ENCODE measurements around the gene AP1G2.
"Not testable (repeated sequence)": the region's sequence is repeated elsewhere in the genome, so short reads cannot be mapped to it uniquely, and the experiment has no call there.

AP1G2 gene

GRCh38 chr14:23594191-23594590 is 26.6 kb upstream of the AP1G2 start:
- not testable (repeated sequence) for DNase-seq (ENCODE audit: low read depth)

GRCh38 chr14:23590198-23590597 is 22.6 kb upstream of the AP1G2 start:
- no peak for DNase-seq (ENCODE audit: low read depth)

- DNase-seq (ENCODE audit: low read depth): no peak
Measured at GRCh38 chr14:23589606-23590005, 22.0 kb upstream of the AP1G2 start.

- no peak for DNase-seq (ENCODE audit: low read depth)
Measured at GRCh38 chr14:23588884-23589598, 21.4 kb upstream of the AP1G2 start.

- not testable (repeated sequence) for DNase-seq (ENCODE audit: low read depth)
Measured at GRCh38 chr14:23584527-23585203, 17.1 kb upstream of the AP1G2 start.

- DNase-seq (ENCODE audit: low read depth): not testable (repeated sequence)
Measured at GRCh38 chr14:23583761-23584526, 16.4 kb upstream of the AP1G2 start.

- DNase-seq (ENCODE audit: low read depth): no peak
Measured at GRCh38 chr14:23582906-23583760, 15.5 kb upstream of the AP1G2 start.

GRCh38 chr14:23580948-23581281 is 13.3 kb upstream of the AP1G2 start:
- no peak for DNase-seq (ENCODE audit: low read depth)

GRCh38 chr14:23580152-23580926 is 12.7 kb upstream of the AP1G2 start:
- no peak for DNase-seq (ENCODE audit: low read depth)

- no peak for DNase-seq (ENCODE audit: low read depth)
Measured at GRCh38 chr14:23579739-23580138, 12.1 kb upstream of the AP1G2 start.

GRCh38 chr14:23579311-23579630 is 11.7 kb upstream of the AP1G2 start:
- DNase-seq (ENCODE audit: low read depth): no peak

- no peak for DNase-seq (ENCODE audit: low read depth)
Measured at GRCh38 chr14:23578560-23579310, 11.1 kb upstream of the AP1G2 start, which contains the start of gene JPH4. Gene JPH4 (minus strand): TSS chr14:23578790. CDS start chr14:23577453, 1,337 bp downstream.

GRCh38 chr14:23577710-23578392 is 10.3 kb upstream of the AP1G2 start:
- no peak for DNase-seq (ENCODE audit: low read depth)

- DNase-seq (ENCODE audit: low read depth): no peak
Measured at GRCh38 chr14:23577004-23577681, 9.6 kb upstream of the AP1G2 start.

GRCh38 chr14:23573384-23574015 is 5.9 kb upstream of the AP1G2 start:
- DNase-seq (ENCODE audit: low read depth): no peak

- no peak for DNase-seq (ENCODE audit: low read depth)
Measured at GRCh38 chr14:23572836-23573235, 5.2 kb upstream of the AP1G2 start.

- DNase-seq (ENCODE audit: low read depth): no peak
Measured at GRCh38 chr14:23572524-23572828, 4.9 kb upstream of the AP1G2 start.

- no peak for DNase-seq (ENCODE audit: low read depth)
Measured at GRCh38 chr14:23571701-23572523, 4.3 kb upstream of the AP1G2 start.

Data from GM04503 (cell line).